Transverse colon (tissue), 4 donors: Measurements from ENCODE around the gene MAFF. TPM values are rescaled to one million over a fixed set of nuclear protein-coding genes. Genes with fewer than 3 reads are reported as not detected.

Experiments used
- DNase-seq: peaks from one replicate; pipeline ENCODE4 v3.0.0-alpha.2; 2019
- H3K27ac ChIP-seq, 4 donors: fragments of 200-600 bp; sonication (generic); 2 replicates each; pipeline ENCODE4 v1.5.1; 2016 to 2018; ENCODE audit warnings: inconsistent platforms in 4 of 4
- H3K27me3 ChIP-seq: fragments of 200-600 bp; sonication (generic); 2 replicates; pipeline ENCODE4 v1.5.1; 2017; ENCODE audit warnings: inconsistent platforms
- H3K36me3 ChIP-seq, 4 donors: fragments of 200-600 bp; sonication (generic); 2 replicates each; pipeline ENCODE4 v1.5.1; 2017 to 2019; ENCODE audit warnings: inconsistent platforms in 4 of 4
- H3K4me1 ChIP-seq, 4 donors: fragments of 200-600 bp; sonication (generic); 2 replicates each; pipeline ENCODE4 v1.5.1; 2017 to 2020; ENCODE audit warnings: inconsistent platforms in 4 of 4
- H3K4me3 ChIP-seq, 4 donors: fragments of 200-600 bp; sonication (generic); 1 replicate in 1 of 4; 2 replicates in 3 of 4; pipeline versions ENCODE4 v1.5.1 to v1.6.1; 2017 to 2019; ENCODE audit warnings: inconsistent platforms in 4 of 4
- H3K9me3 ChIP-seq, 2 donors: fragments of 200-600 bp; sonication (generic); 2 replicates each; pipeline ENCODE4 v1.5.1; 2017 to 2019; ENCODE audit warnings: inconsistent platforms in 2 of 2
- EP300 ChIP-seq: sonication (generic); formaldehyde crosslinking; IDR thresholded peaks from one replicate; pipeline ENCODE4 v1.6.1; 2017; ENCODE audit warnings: antibody characterized with exemption, low read depth
- POLR2A ChIP-seq: fragments of 450-650 bp; IDR thresholded peaks from one replicate; pipeline ENCODE4 v1.6.1; 2016; ENCODE audit warnings: antibody characterized with exemption, mild to moderate bottlenecking, moderate library complexity
- POLR2AphosphoS5 ChIP-seq, 3 donors: sonication (generic); formaldehyde crosslinking; IDR thresholded peaks; one replicate each; pipeline ENCODE4 v1.6.1; 2016; ENCODE audit warnings: antibody characterized with exemption in 3 of 3
- WGBS, 2 donors: methylation state at CpG; one replicate each; pipeline ENCODE4 v1.1.5; 2018; ENCODE audit warnings: low coverage in 1 of 2; 5-methylcytosine and 5-hydroxymethylcytosine counted together
- in situ Hi-C, 4 donors: fragments of 200-750 bp; cut with MboI; loops; one replicate each; pipeline versions ENCODE4 v1.15.0 to v1.15.1; 2017; ENCODE audit warnings: low sequenced_read_pairs in 3 of 4, low pct_ligation_motif_present in 1 of 4, low pct_unique_long_range_greater_than_20kb in 1 of 4
- intact Hi-C: fragments of 100-400 bp; cut with DNase I; formaldehyde crosslinking; loops from one replicate; pipeline ENCODE4 v1.15.1; 2023; ENCODE audit warnings: low total_unique reads
- total RNA-seq, 4 donors: library from RNA; depleted of rRNA; stranded (reverse); fragments of >200 nt; gene quantifications; one replicate each; pipeline ENCODE4 v1.1.0, GENCODE V29; 2016
- TF ChIP-seq, protein P1 (sequence below), 5 experiments: fragments of 200-600 bp in 3 of 5; fragments of 450-650 bp in 2 of 5; sonication (generic) in 3 of 5; IDR thresholded peaks; 1 replicate in 2 of 5; 2 replicates in 3 of 5; pipeline ENCODE4 v1.5.1; 2016 to 2017; ENCODE audit warnings: antibody characterized with exemption in 5 of 5, inconsistent platforms in 3 of 5, mild to moderate bottlenecking in 2 of 5, moderate library complexity in 1 of 5

The MAFF gene
- total RNA-seq, 4 donors from 2014 or later: 3.8 to 30.3 (median 22.0) TPM

DNA sequence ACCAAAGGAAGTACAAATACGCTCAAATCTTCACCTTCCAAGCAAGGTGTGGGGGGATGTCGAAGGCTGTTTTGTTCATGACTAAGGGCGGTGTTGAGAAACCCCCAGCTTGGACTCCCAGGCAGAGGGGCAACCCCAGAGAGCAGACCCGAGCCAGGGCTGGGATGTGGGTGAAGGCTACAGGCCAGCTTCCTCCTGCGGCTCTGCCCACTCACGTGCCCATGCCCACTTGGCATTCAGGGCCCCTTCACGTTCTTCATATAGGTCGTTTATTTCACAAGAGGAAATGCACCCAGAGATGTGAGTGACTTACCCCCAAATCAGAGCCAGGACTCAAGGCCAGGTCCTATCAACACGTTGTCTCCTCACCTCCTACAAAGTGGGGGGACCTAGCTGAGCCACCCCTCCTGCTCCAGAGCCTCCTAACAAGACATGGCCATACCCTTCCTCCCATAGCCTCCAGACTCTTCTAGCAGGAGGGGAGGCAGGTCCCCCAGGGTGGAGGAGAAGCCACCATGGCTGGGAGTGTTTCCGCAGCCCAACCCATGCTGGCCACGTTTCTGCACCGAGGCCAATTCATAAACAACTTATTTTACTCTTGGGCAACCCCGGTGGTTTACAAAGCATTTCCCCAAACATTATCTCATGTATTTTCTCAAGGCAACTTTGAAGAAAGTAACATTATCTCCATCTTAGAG lies 49.0 kb downstream of the MAFF start:
- Histone ChIP-seq H3K4me3 (no peak overlapping the region), H3K4me1 (peaks cover 8 to 16% (median 11%) of the 10 kb centered on the region in 4 donors), H3K36me3 (peaks cover 0 to 3% (median 0%) of the 10 kb centered on the region in 4 donors), H3K9me3 (no peaks in the 10 kb centered on the region), H3K27ac (peak overlapping the region in 2 of 4 donors; percentile 6 to 23), H3K27me3 (no peaks in the 10 kb centered on the region)
- in situ Hi-C loops (no loop called here), intact Hi-C loops (no loop called here)
- no peak for TF ChIP-seq POLR2A
- no peak for TF ChIP-seq EP300
- no peak for TF ChIP-seq POLR2AphosphoS5 (IDR thresholded peaks at IDR 0.05)
- TF ChIP-seq, protein P1, sequence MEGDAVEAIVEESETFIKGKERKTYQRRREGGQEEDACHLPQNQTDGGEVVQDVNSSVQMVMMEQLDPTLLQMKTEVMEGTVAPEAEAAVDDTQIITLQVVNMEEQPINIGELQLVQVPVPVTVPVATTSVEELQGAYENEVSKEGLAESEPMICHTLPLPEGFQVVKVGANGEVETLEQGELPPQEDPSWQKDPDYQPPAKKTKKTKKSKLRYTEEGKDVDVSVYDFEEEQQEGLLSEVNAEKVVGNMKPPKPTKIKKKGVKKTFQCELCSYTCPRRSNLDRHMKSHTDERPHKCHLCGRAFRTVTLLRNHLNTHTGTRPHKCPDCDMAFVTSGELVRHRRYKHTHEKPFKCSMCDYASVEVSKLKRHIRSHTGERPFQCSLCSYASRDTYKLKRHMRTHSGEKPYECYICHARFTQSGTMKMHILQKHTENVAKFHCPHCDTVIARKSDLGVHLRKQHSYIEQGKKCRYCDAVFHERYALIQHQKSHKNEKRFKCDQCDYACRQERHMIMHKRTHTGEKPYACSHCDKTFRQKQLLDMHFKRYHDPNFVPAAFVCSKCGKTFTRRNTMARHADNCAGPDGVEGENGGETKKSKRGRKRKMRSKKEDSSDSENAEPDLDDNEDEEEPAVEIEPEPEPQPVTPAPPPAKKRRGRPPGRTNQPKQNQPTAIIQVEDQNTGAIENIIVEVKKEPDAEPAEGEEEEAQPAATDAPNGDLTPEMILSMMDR (IDR thresholded peaks at IDR 0.05): no peak
- DNase-seq: no peak
- WGBS, 2 donors: 69 to 77% methylated on average over 7 to 13 of the region's 13 CpGs

DNA sequence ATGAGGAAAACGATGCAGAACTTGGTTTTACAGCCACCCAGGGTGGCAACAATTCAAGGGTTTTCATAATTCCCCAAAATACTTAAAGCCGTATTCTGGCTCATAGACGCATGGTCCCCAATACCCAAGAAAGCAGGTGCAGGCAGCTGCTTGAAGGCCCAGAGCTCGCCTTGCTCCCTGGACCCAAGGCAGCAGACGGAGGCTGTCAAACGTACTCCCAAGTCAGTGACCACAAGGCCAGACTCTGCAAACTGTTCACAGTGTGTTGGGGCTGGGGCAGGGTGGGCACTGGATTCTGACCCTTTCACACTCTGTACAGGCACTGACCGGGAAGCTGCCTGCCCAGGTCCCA lies 49.5 kb downstream of the MAFF start:
- Histone ChIP-seq H3K4me3 (no peak overlapping the region), H3K9me3 (no peaks in the 10 kb centered on the region), H3K27me3 (no peaks in the 10 kb centered on the region), H3K4me1 (peaks cover 10 to 17% (median 11%) of the 10 kb centered on the region in 4 donors), H3K27ac (peak overlapping the region in 2 of 4 donors; percentile 23 to 35), H3K36me3 (no peaks in the 10 kb centered on the region)
- in situ Hi-C loops: no loop called here
- TF ChIP-seq, protein P1 (IDR thresholded peaks at IDR 0.05): no peak
- TF ChIP-seq POLR2A: no peak
- TF ChIP-seq EP300: no peak
- TF ChIP-seq POLR2AphosphoS5 (IDR thresholded peaks at IDR 0.05): no peak
- intact Hi-C loops: no loop called here
- no peak for DNase-seq
- WGBS, 2 donors: 76 to 100% methylated on average over 1 to 7 of the region's 7 CpGs

DNA sequence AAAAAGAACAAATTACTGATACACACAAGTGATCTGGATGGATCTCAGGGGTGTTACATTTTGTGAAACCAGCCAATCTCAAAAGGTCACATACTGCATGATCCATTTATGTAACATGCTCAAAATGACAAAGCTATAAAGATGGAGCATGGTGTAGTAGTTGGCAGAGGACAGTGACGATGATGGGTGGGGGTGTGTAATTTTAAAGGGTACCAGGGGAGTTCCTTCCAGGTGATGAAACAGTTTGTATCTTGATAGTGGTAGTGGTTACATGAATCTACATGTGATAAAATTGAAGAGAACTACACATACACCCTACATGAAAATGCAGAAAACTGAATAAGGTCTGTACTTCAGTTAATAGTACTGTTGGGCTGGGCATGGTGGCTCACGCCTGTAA lies 53.9 kb downstream of the MAFF start:
- 93% methylated on average over 2 of the region's 2 CpGs; no CpG with 5 or more reads in 1 of the 2 donors for WGBS, 2 donors
- in situ Hi-C loops: no loop called here
- DNase-seq: no peak
- TF ChIP-seq, protein P1 (IDR thresholded peaks at IDR 0.05): no peak
- TF ChIP-seq POLR2AphosphoS5 (IDR thresholded peaks at IDR 0.05) (no peak), POLR2A (no peak), EP300 (no peak)
- Histone ChIP-seq H3K27ac (peak overlapping the region in 2 of 4 donors; percentile 80 to 87), H3K36me3 (no peaks in the 10 kb centered on the region), H3K9me3 (no peaks in the 10 kb centered on the region), H3K4me1 (peaks cover 20 to 50% (median 42%) of the 10 kb centered on the region in 4 donors), H3K27me3 (no peaks in the 10 kb centered on the region), H3K4me3 (no peak overlapping the region)
- intact Hi-C loops: no loop called here

DNA sequence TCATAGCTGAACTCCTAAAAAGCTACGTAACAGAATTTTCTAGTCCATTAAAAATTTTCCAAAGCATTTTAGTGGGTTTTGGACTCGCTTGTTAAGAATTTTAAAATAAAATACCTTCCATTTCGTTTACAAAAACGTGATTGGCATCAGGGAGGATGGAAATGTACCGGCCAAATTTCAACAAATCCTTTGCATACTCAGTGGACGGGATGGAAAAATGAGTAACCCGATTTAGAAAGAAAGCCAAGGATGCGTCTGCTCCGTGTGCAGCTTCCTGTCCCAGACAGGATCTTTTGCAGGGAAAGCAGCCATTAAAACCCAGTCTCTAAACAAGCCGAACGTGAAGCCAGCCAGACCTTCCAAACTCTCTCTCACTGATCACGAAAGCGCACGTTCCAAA lies 55.4 kb downstream of the MAFF start:
- intact Hi-C loops (no loop called here), in situ Hi-C loops (no loop called here)
- DNase-seq: no peak
- Histone ChIP-seq H3K27me3 (no peaks in the 10 kb centered on the region), H3K36me3 (no peaks in the 10 kb centered on the region), H3K4me1 (peaks cover 27 to 58% (median 52%) of the 10 kb centered on the region in 4 donors), H3K9me3 (no peaks in the 10 kb centered on the region), H3K27ac (peak overlapping the region; percentile 80 to 88 (median 88)), H3K4me3 (peak overlapping the region in 2 of 4 donors; percentile 3 to 38)
- WGBS, 2 donors: 41 to 46% methylated on average over 14 of the region's 14 CpGs
- TF ChIP-seq POLR2A (no peak), POLR2AphosphoS5 (IDR thresholded peaks at IDR 0.05) (peak in 1 of 3 donors; percentile 37)
